DND-41 (cell line): ENCODE results near the gene DPEP3.

ENCODE experiments used
- ATAC-seq: fragments of 200-7000 bp; cut with Tn5 transposase; 3 replicates; pipeline ENCODE4 v1.9.1; 2021; ENCODE audit warnings: low read depth; ENCODE audit not compliant: insufficient read depth
- DNase-seq: peaks from one replicate; pipeline ENCODE4 v3.0.0-alpha.2; 2020
- H2AFZ ChIP-seq: 2 replicates; pipeline ENCODE4 v1.6.0; 2012; ENCODE audit warnings: low read depth, low read length
- H3K27ac ChIP-seq: 2 replicates; pipeline ENCODE4 v1.5.1; 2012; ENCODE audit warnings: low read length, inconsistent platforms
- H3K27me3 ChIP-seq: fragments of 200-600 bp; sonication (generic); 2 replicates; pipeline ENCODE4 v1.6.0; 2012; ENCODE audit warnings: low read length, mild to moderate bottlenecking, inconsistent platforms; ENCODE audit not compliant: insufficient read depth, poor library complexity
- H3K36me3 ChIP-seq: 2 replicates; pipeline ENCODE4 v1.5.1; 2012; ENCODE audit warnings: low read length, inconsistent platforms; ENCODE audit not compliant: insufficient read depth
- H3K4me1 ChIP-seq: 2 replicates; pipeline ENCODE4 v1.5.1; 2012; ENCODE audit warnings: mild to moderate bottlenecking, low read length; ENCODE audit not compliant: insufficient read depth
- H3K4me2 ChIP-seq: 2 replicates; pipeline ENCODE4 v1.6.0; 2012; ENCODE audit warnings: mild to moderate bottlenecking, moderate library complexity, low read length, inconsistent platforms; ENCODE audit not compliant: insufficient read depth
- H3K4me3 ChIP-seq, 2 experiments: fragments of 200-600 bp in 1 of 2; shearing (Covaris generic) in 1 of 2; 2 replicates each; pipeline ENCODE4 v1.5.1; 2012 to 2016; ENCODE audit warnings: inconsistent platforms in 2 of 2, low read length in 2 of 2, mild to moderate bottlenecking in 2 of 2, low read depth in 1 of 2, moderate library complexity in 1 of 2
- H3K79me2 ChIP-seq: 2 replicates; pipeline ENCODE4 v1.6.0; 2012; ENCODE audit warnings: low read length, inconsistent platforms; ENCODE audit not compliant: insufficient read depth
- H3K9ac ChIP-seq: 2 replicates; pipeline ENCODE4 v1.6.0; 2012; ENCODE audit warnings: low read depth, mild to moderate bottlenecking, inconsistent platforms, low read length, moderate library complexity
- H3K9me3 ChIP-seq: 2 replicates; pipeline ENCODE4 v1.5.1; 2012; ENCODE audit warnings: low read length, moderate library complexity, mild to moderate bottlenecking, inconsistent platforms; ENCODE audit not compliant: insufficient read depth, severe bottlenecking
- H4K20me1 ChIP-seq: 2 replicates; pipeline ENCODE4 v1.6.0; 2012; ENCODE audit warnings: low read length; ENCODE audit not compliant: insufficient read depth
- CTCF ChIP-seq: IDR thresholded peaks from 2 replicates; pipeline ENCODE4 v1.5.1; 2012; ENCODE audit warnings: borderline replicate concordance, low read length, moderate library complexity, mild to moderate bottlenecking; ENCODE audit not compliant: poor library complexity, severe bottlenecking; ENCODE audit errors: extremely low read depth
- EZH2 ChIP-seq: IDR thresholded peaks from 3 replicates; pipeline ENCODE4 v1.6.1; 2012; ENCODE audit warnings: borderline replicate concordance, low read depth, mild to moderate bottlenecking, moderate library complexity, low read length, inconsistent platforms; ENCODE audit not compliant: severe bottlenecking

The DPEP3 gene

DNA sequence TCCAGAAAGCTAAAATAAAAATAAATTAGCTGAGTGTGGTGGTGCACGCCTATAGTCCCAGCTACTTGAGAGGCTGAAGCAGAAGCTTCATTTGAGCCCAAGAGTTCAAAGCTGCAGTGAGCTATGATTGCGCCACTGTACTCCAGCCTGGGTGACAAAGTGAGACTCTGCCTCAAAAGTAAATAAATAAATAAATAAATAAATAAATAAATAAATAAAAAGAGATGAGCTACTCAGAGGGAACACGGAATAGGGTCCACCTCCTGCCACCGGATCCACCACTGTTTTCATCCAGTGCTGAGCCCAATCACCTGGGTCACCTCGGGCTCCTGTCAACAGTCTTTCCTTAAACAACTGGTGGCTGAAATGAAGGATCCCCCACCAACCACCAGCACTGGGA is 6.7 kb upstream of the DPEP3 start:
- H3K4me1 ChIP-seq: peaks cover 23% of the 10 kb centered on the region
- H4K20me1 ChIP-seq: no peaks in the 10 kb centered on the region; the same call in 1 of the 2 replicates
- DNase-seq (no peak), ATAC-seq (no peak)
- H3K4me2 ChIP-seq: no peak overlapping the region
- no peak overlapping the region for H3K27ac ChIP-seq
- H3K79me2 ChIP-seq: no peaks in the 10 kb centered on the region
- H3K4me3 ChIP-seq: no peak overlapping the region
- no peaks in the 10 kb centered on the region for H3K27me3 ChIP-seq
- no peak overlapping the region for H3K9ac ChIP-seq
- no peaks in the 10 kb centered on the region for H3K36me3 ChIP-seq
- H2AFZ ChIP-seq: no peak overlapping the region
- H3K9me3 ChIP-seq: no peaks in the 10 kb centered on the region
- TF ChIP-seq EZH2: no peak
- TF ChIP-seq CTCF: no peak

- H3K9ac ChIP-seq: no peak overlapping the region
- H4K20me1 ChIP-seq: no peaks in the 10 kb centered on the region
- H3K4me3 ChIP-seq: no peak overlapping the region
- no peak overlapping the region for H3K4me2 ChIP-seq
- no peaks in the 10 kb centered on the region for H3K27me3 ChIP-seq
- DNase-seq (no peak), ATAC-seq (no peak)
- H3K4me1 ChIP-seq: peaks cover 23% of the 10 kb centered on the region
- no peaks in the 10 kb centered on the region for H3K36me3 ChIP-seq
- no peak overlapping the region for H3K27ac ChIP-seq
- H2AFZ ChIP-seq: no peak overlapping the region
- no peaks in the 10 kb centered on the region for H3K79me2 ChIP-seq
- TF ChIP-seq EZH2 (no peak), CTCF (no peak)
- H3K9me3 ChIP-seq: no peaks in the 10 kb centered on the region
Observed at GRCh38 chr16:67982011-67982696, 1.9 kb upstream of the DPEP3 start.

- DNase-seq (no peak), ATAC-seq (no peak)
- Histone ChIP-seq H3K4me2 (no peak overlapping the region), H4K20me1 (no peaks in the 10 kb centered on the region), H3K9me3 (no peaks in the 10 kb centered on the region), H2AFZ (no peak overlapping the region), H3K4me3 (no peak overlapping the region), H3K27ac (no peak overlapping the region), H3K9ac (no peak overlapping the region), H3K36me3 (no peaks in the 10 kb centered on the region), H3K27me3 (no peaks in the 10 kb centered on the region), H3K79me2 (no peaks in the 10 kb centered on the region), H3K4me1 (no peaks in the 10 kb centered on the region)
- TF ChIP-seq EZH2 (no peak), CTCF (no peak)
Observed at GRCh38 chr16:67977469-67978227, 2.7 kb downstream of the DPEP3 start.
